HCT116 (cell line): Measurements from ENCODE around the gene KRTAP22-2. TPM values are rescaled to one million over a fixed set of nuclear protein-coding genes. Genes with fewer than 3 reads are reported as not detected.

ENCODE experiments used
- ATAC-seq: fragments of 200-7000 bp; cut with Tn5 transposase; 2 replicates; pipeline ENCODE4 v1.9.1; 2020; ENCODE audit warnings: mild to moderate bottlenecking, moderate library complexity
- BruUV-seq: library from RNA; stranded (reverse); fragments of 400-500 nt; replicated peaks from 2 replicates; lab custom pipeline; 2021; lab: Mats Ljungman, UMichigan
- CTCF ChIA-PET: fragments of 300-600 bp; sonication (Branson Sonifier 250); formaldehyde crosslinking; loops from one replicate; lab custom pipeline; 2021; ENCODE audit warnings: antibody characterized with exemption; lab: Charles Lee
- POLR2A ChIA-PET: fragments of 300-600, 350-600 bp; sonication (Branson Sonifier 250); formaldehyde crosslinking; loops from one replicate; lab custom pipeline; 2021; ENCODE audit warnings: antibody characterized with exemption; lab: Charles Lee
- RAD21 ChIA-PET, 2 experiments: fragments of 300-600 bp; sonication (Branson Sonifier 250); formaldehyde crosslinking; loops; one replicate each; lab custom pipeline; 2023; ENCODE audit warnings: low total read pairs in 2 of 2; ENCODE audit not compliant: uncharacterized antibody in 2 of 2, unreplicated experiment in 2 of 2, low non-redundant PET in 1 of 2; lab: Charles Lee
- DNase-seq: peaks from one replicate; pipeline ENCODE4 v3.0.0-alpha.2; 2010; ENCODE audit warnings: low read depth, low spot score
- H2AFZ ChIP-seq: fragments of 200-600 bp; shearing (Covaris generic), sonication (generic); 2 replicates; pipeline ENCODE4 v1.6.1; 2017; ENCODE audit warnings: low read depth, mixed run types, mixed read lengths, antibody characterized with exemption, low read length; ENCODE audit not compliant: poor library complexity, severe bottlenecking
- H3K27ac ChIP-seq: 2 replicates; pipeline ENCODE4 v1.5.1; 2012; ENCODE audit warnings: low read depth, low read length
- H3K27me3 ChIP-seq: fragments of 200-600 bp; sonication (generic); 2 replicates; pipeline ENCODE4 v1.6.1; 2016; ENCODE audit warnings: mixed run types, low read length, mixed read lengths; ENCODE audit not compliant: insufficient read depth
- H3K36me3 ChIP-seq, 2 experiments: fragments of 200-500 bp in 1 of 2; fragments of 200-600 bp in 1 of 2; sonication (Bioruptor generic) in 1 of 2; sonication (generic) in 1 of 2; 2 replicates each; pipeline versions ENCODE4 v1.5.1 to v1.6.1; 2014 to 2016; ENCODE audit warnings: low read length in 2 of 2, inconsistent platforms in 1 of 2, mixed read lengths in 1 of 2, mixed run types in 1 of 2; ENCODE audit not compliant: insufficient read depth in 2 of 2, control insufficient read depth in 1 of 2
- H3K4me1 ChIP-seq, 2 experiments: fragments of 200-600 bp in 1 of 2; sonication (generic) in 1 of 2; 2 replicates each; pipeline versions ENCODE4 v1.5.1 to v1.6.1; 2012 to 2017; ENCODE audit warnings: low read length in 2 of 2, inconsistent platforms in 1 of 2, mild to moderate bottlenecking in 1 of 2, mixed read lengths in 1 of 2, mixed run types in 1 of 2, moderate library complexity in 1 of 2; ENCODE audit not compliant: insufficient read depth in 2 of 2, control insufficient read depth in 1 of 2
- H3K4me2 ChIP-seq: fragments of 200-600 bp; sonication (generic); 2 replicates; pipeline ENCODE4 v1.6.1; 2017; ENCODE audit warnings: mixed run types, low read length, mixed read lengths
- H3K4me3 ChIP-seq, 2 experiments: fragments of 200-600 bp in 1 of 2; sonication (generic) in 1 of 2; replicated peaks in 1 of 2; 2 replicates each; pipeline ENCODE4 v1.5.1; 2011 to 2016; ENCODE audit warnings: low read length in 2 of 2, control low read depth in 1 of 2, low read depth in 1 of 2, mild to moderate bottlenecking in 1 of 2, mixed read lengths in 1 of 2, mixed run types in 1 of 2
- H3K79me2 ChIP-seq: fragments of 200-600 bp; sonication (generic); 2 replicates; pipeline ENCODE4 v1.6.1; 2017; ENCODE audit warnings: mild to moderate bottlenecking, mixed run types, low read length, moderate library complexity, mixed read lengths; ENCODE audit not compliant: insufficient read depth
- H3K9ac ChIP-seq: fragments of 200-600 bp; sonication (generic); 2 replicates; pipeline ENCODE4 v1.6.1; 2016; ENCODE audit warnings: low read length, mixed read lengths
- H3K9me2 ChIP-seq: fragments of 200-600 bp; sonication (generic), shearing (Covaris generic); 2 replicates; pipeline ENCODE4 v1.6.1; 2017; ENCODE audit warnings: mixed run types, mild to moderate bottlenecking, moderate library complexity; ENCODE audit not compliant: insufficient read depth
- H3K9me3 ChIP-seq, 2 experiments: fragments of 200-500 bp in 1 of 2; fragments of 200-600 bp in 1 of 2; sonication (Bioruptor generic) in 1 of 2; sonication (generic) in 1 of 2; 2 replicates each; pipeline ENCODE4 v1.6.1; 2014 to 2017; ENCODE audit warnings: low read length in 2 of 2, mixed read lengths in 2 of 2, inconsistent platforms in 1 of 2, low read depth in 1 of 2, mild to moderate bottlenecking in 1 of 2, mixed run types in 1 of 2, moderate library complexity in 1 of 2; ENCODE audit not compliant: control insufficient read depth in 1 of 2, insufficient read depth in 1 of 2
- H4K20me1 ChIP-seq: fragments of 200-600 bp; sonication (generic), shearing (Covaris generic); 2 replicates; pipeline ENCODE4 v1.6.1; 2017; ENCODE audit warnings: mixed run types, mild to moderate bottlenecking, moderate library complexity; ENCODE audit not compliant: insufficient read depth
- ATF3 ChIP-seq: IDR thresholded peaks from 2 replicates; pipeline ENCODE4 v1.6.1; 2012
- CBX3 ChIP-seq: IDR thresholded peaks from 2 replicates; pipeline ENCODE4 v1.6.1; 2012; ENCODE audit warnings: low read depth
- ELF1 ChIP-seq: IDR thresholded peaks from 2 replicates; pipeline ENCODE4 v1.6.1; 2012; ENCODE audit warnings: low read depth, borderline replicate concordance
- EZH2 ChIP-seq: fragments of 200-600 bp; sonication (generic); IDR thresholded peaks from 2 replicates; pipeline ENCODE4 v1.6.1; 2017; ENCODE audit warnings: antibody characterized with exemption, mixed run types
- FOSL1 ChIP-seq: IDR thresholded peaks from 2 replicates; pipeline ENCODE4 v1.6.1; 2012; ENCODE audit warnings: low read depth
- JUND ChIP-seq: IDR thresholded peaks from 2 replicates; pipeline ENCODE4 v1.6.1; 2012
- MAX ChIP-seq: IDR thresholded peaks from 2 replicates; pipeline ENCODE4 v1.6.1; 2012
- POLR2A ChIP-seq: IDR thresholded peaks from 2 replicates; pipeline ENCODE4 v1.7.0; 2011; ENCODE audit warnings: borderline replicate concordance; ENCODE audit not compliant: insufficient read depth, insufficient read length; ENCODE audit errors: extremely low read depth
- POLR2AphosphoS5 ChIP-seq: IDR thresholded peaks from 2 replicates; pipeline ENCODE4 v1.6.1; 2011; ENCODE audit warnings: mild to moderate bottlenecking, low read depth, low read length, moderate library complexity
- RAD21 ChIP-seq: IDR thresholded peaks from 2 replicates; pipeline ENCODE4 v1.6.1; 2012; ENCODE audit warnings: low read depth, mild to moderate bottlenecking
- REST ChIP-seq: IDR thresholded peaks from 2 replicates; pipeline ENCODE4 v1.6.1; 2012; ENCODE audit warnings: low read depth
- SP1 ChIP-seq: IDR thresholded peaks from 2 replicates; pipeline ENCODE4 v1.6.1; 2012; ENCODE audit warnings: low read depth
- TCF7L2 ChIP-seq: IDR thresholded peaks from 2 replicates; pipeline ENCODE4 v1.7.0; 2011; ENCODE audit warnings: borderline replicate concordance, inconsistent platforms; ENCODE audit not compliant: insufficient read depth, insufficient read length; ENCODE audit errors: extremely low read depth
- YY1 ChIP-seq: IDR thresholded peaks from 2 replicates; pipeline ENCODE4 v1.6.1; 2011; ENCODE audit warnings: low read length, low read depth, moderate library complexity, mild to moderate bottlenecking; ENCODE audit not compliant: insufficient replicate concordance; ENCODE audit errors: extremely low read depth
- ZBTB33 ChIP-seq: IDR thresholded peaks from 2 replicates; pipeline ENCODE4 v1.6.1; 2011; ENCODE audit warnings: mild to moderate bottlenecking, low read length, moderate library complexity; ENCODE audit not compliant: insufficient replicate concordance; ENCODE audit errors: extremely low read depth
- intact Hi-C: fragments of 100-400 bp; cut with micrococcal nuclease; formaldehyde crosslinking; loops from 2 replicates; pipeline ENCODE4 v1.10.0; 2022
- total RNA-seq: library from RNA; stranded (reverse); gene quantifications from one replicate; pipeline ENCODE4 v1.2.1, GENCODE V29; 2021; ENCODE audit not compliant: unreplicated experiment

The KRTAP22-2 gene
- total RNA-seq, 1 experiment from 2014 or later, result not detected

GRCh38 chr21:30563072-30563471 lies 27.1 kb downstream of the KRTAP22-2 start:
- Histone ChIP-seq H3K9me2 (no peaks in the 10 kb centered on the region), H3K4me1 (no peaks in the 10 kb centered on the region), H3K36me3 (no peaks in the 10 kb centered on the region)
- CTCF ChIA-PET, result no interaction called here
- ATAC-seq, result no peak
- TF ChIP-seq TCF7L2 (no peak), JUND (no peak), MAX (no peak)
- TF ChIP-seq, all 23 proteins: peak for 0
- Histone ChIP-seq H3K9me3 (peaks cover 0 to 16% of the 10 kb centered on the region in 2 experiments; a peak in 3 of 4 replicates), H3K4me3 (no peak overlapping the region), H4K20me1 (no peaks in the 10 kb centered on the region), H3K9ac (no peak overlapping the region), H3K27ac (no peak overlapping the region), H3K27me3 (no peaks in the 10 kb centered on the region), H3K4me2 (no peak overlapping the region), H3K79me2 (no peaks in the 10 kb centered on the region), H2AFZ (no peak overlapping the region)
- intact Hi-C loops, result no loop called here
- BruUV-seq, result no TSS peak
- no peak for DNase-seq
- RAD21 ChIA-PET, result no interaction called here
- POLR2A ChIA-PET, result no interaction called here

- ATAC-seq (no peak), DNase-seq (no peak)
- Histone ChIP-seq H3K9me3 (peaks cover 0 to 15% of the 10 kb centered on the region in 2 experiments; a peak in 3 of 4 replicates), H2AFZ (no peak overlapping the region), H4K20me1 (no peaks in the 10 kb centered on the region), H3K79me2 (no peaks in the 10 kb centered on the region), H3K27ac (no peak overlapping the region), H3K36me3 (no peaks in the 10 kb centered on the region), H3K4me3 (no peak overlapping the region), H3K4me2 (no peak overlapping the region), H3K9ac (no peak overlapping the region), H3K4me1 (no peaks in the 10 kb centered on the region), H3K27me3 (no peaks in the 10 kb centered on the region), H3K9me2 (no peaks in the 10 kb centered on the region)
- POLR2A ChIA-PET, result no interaction called here
- RAD21 ChIA-PET, result no interaction called here
- CTCF ChIA-PET, result no interaction called here
- BruUV-seq, result no TSS peak
- intact Hi-C loops, result no loop called here
- TF ChIP-seq JUND (no peak), RAD21 (no peak), CBX3 (no peak), EZH2 (no peak), POLR2A (no peak), ZBTB33 (no peak), POLR2AphosphoS5 (no peak), YY1 (no peak), SP1 (no peak), FOSL1 (no peak), TCF7L2 (no peak), ATF3 (no peak), REST (no peak), ELF1 (no peak)
Measured at GRCh38 chr21:30561957-30562356, 28.2 kb downstream of the KRTAP22-2 start.
